Effector memory CD4-positive, alpha-beta T cell (primary cell): ENCODE measurements around the gene SPIRE1.

Source experiments
- DNase-seq, 3 donors: peaks; one replicate each; pipeline ENCODE4 v3.0.0-alpha.2; 2020
- H3K27ac ChIP-seq: 2 replicates; pipeline ENCODE4 v1.7.0; 2013; ENCODE audit warnings: mild to moderate bottlenecking, low read length, moderate library complexity; ENCODE audit not compliant: insufficient read depth, poor library complexity, severe bottlenecking
- H3K27me3 ChIP-seq: replicated peaks from 2 replicates; pipeline ENCODE4 v1.7.0; 2013; ENCODE audit warnings: mild to moderate bottlenecking, low read length; ENCODE audit not compliant: insufficient read depth, control insufficient read depth, poor library complexity, severe bottlenecking
- H3K36me3 ChIP-seq: 2 replicates; pipeline ENCODE4 v1.7.0; 2013; ENCODE audit warnings: mild to moderate bottlenecking, low read length, moderate library complexity; ENCODE audit not compliant: control insufficient read depth, insufficient read depth
- H3K4me1 ChIP-seq: 2 replicates; pipeline ENCODE4 v1.7.0; 2013; ENCODE audit warnings: low read length, mild to moderate bottlenecking; ENCODE audit not compliant: control insufficient read depth, insufficient read depth, poor library complexity, severe bottlenecking
- H3K4me3 ChIP-seq: 2 replicates; pipeline ENCODE4 v1.7.0; 2013; ENCODE audit warnings: low read length, low read depth, mild to moderate bottlenecking; ENCODE audit not compliant: insufficient read depth, poor library complexity, severe bottlenecking
- H3K9me3 ChIP-seq: 2 replicates; pipeline ENCODE4 v1.7.0; 2013; ENCODE audit warnings: mild to moderate bottlenecking, low read length, moderate library complexity; ENCODE audit not compliant: control insufficient read depth

The SPIRE1 gene

GRCh38 chr18:12534820-12535219 lies 123.1 kb downstream of the SPIRE1 start:
- DNase-seq, result no peak
- no peaks in the 10 kb centered on the region for H3K4me1 ChIP-seq
- H3K27me3 ChIP-seq, result no peaks in the 10 kb centered on the region
- H3K27ac ChIP-seq, result no peak overlapping the region
- no peaks in the 10 kb centered on the region for H3K9me3 ChIP-seq
- no peaks in the 10 kb centered on the region for H3K36me3 ChIP-seq
- no peak overlapping the region for H3K4me3 ChIP-seq

- Histone ChIP-seq H3K36me3 (no peaks in the 10 kb centered on the region), H3K27me3 (no peaks in the 10 kb centered on the region), H3K9me3 (no peaks in the 10 kb centered on the region), H3K4me3 (no peak overlapping the region), H3K27ac (no peak overlapping the region), H3K4me1 (no peaks in the 10 kb centered on the region)
- DNase-seq, result no peak
These were observed 125.2 kb downstream of the SPIRE1 start for GRCh38 chr18:12532661-12533060.

- Histone ChIP-seq H3K4me3 (no peak overlapping the region), H3K9me3 (no peaks in the 10 kb centered on the region), H3K36me3 (no peaks in the 10 kb centered on the region), H3K4me1 (no peaks in the 10 kb centered on the region), H3K27me3 (no peaks in the 10 kb centered on the region), H3K27ac (no peak overlapping the region)
- no peak for DNase-seq
These were observed 126.2 kb downstream of the SPIRE1 start for GRCh38 chr18:12531749-12532148.

- H3K4me1 ChIP-seq, result no peaks in the 10 kb centered on the region
These were observed 137.4 kb downstream of the SPIRE1 start for GRCh38 chr18:12520442-12520992.

GRCh38 chr18:12518832-12519531 lies 138.9 kb downstream of the SPIRE1 start:
- no peaks in the 10 kb centered on the region for H3K27me3 ChIP-seq

More at GRCh38 chr18:12520442-12520992, 137.4 kb downstream of the SPIRE1 start:
- Histone ChIP-seq H3K4me3 (no peak overlapping the region), H3K27me3 (no peaks in the 10 kb centered on the region), H3K9me3 (no peaks in the 10 kb centered on the region), H3K36me3 (no peaks in the 10 kb centered on the region), H3K27ac (no peak overlapping the region)
- DNase-seq, result no peak

GRCh38 chr18:12518326-12518725 lies 139.6 kb downstream of the SPIRE1 start:
- no peaks in the 10 kb centered on the region for H3K4me1 ChIP-seq
- no peaks in the 10 kb centered on the region for H3K27me3 ChIP-seq
- H3K4me3 ChIP-seq, result no peak overlapping the region
- no peaks in the 10 kb centered on the region for H3K9me3 ChIP-seq
- no peak for DNase-seq
- no peaks in the 10 kb centered on the region for H3K36me3 ChIP-seq
- H3K27ac ChIP-seq, result no peak overlapping the region

More at GRCh38 chr18:12518832-12519531, 138.9 kb downstream of the SPIRE1 start:
- Histone ChIP-seq H3K36me3 (no peaks in the 10 kb centered on the region), H3K4me1 (no peaks in the 10 kb centered on the region), H3K27ac (no peak overlapping the region), H3K4me3 (no peak overlapping the region), H3K9me3 (no peaks in the 10 kb centered on the region)
- no peak for DNase-seq

- H3K4me1 ChIP-seq, result no peaks in the 10 kb centered on the region
- H3K27ac ChIP-seq, result no peak overlapping the region
- H3K9me3 ChIP-seq, result no peaks in the 10 kb centered on the region
- H3K27me3 ChIP-seq, result no peaks in the 10 kb centered on the region
- DNase-seq, result no peak
- H3K4me3 ChIP-seq, result no peak overlapping the region
- H3K36me3 ChIP-seq, result no peaks in the 10 kb centered on the region
These were observed 140.6 kb downstream of the SPIRE1 start for GRCh38 chr18:12517142-12517825.

- no peak overlapping the region for H3K27ac ChIP-seq
- DNase-seq, result no peak
- H3K4me1 ChIP-seq, result no peaks in the 10 kb centered on the region
- no peaks in the 10 kb centered on the region for H3K9me3 ChIP-seq
- H3K36me3 ChIP-seq, result no peaks in the 10 kb centered on the region
- no peaks in the 10 kb centered on the region for H3K27me3 ChIP-seq
- H3K4me3 ChIP-seq, result no peak overlapping the region
These were observed 141.8 kb downstream of the SPIRE1 start for GRCh38 chr18:12516049-12516630.

- H3K4me3 ChIP-seq, result no peak overlapping the region
- H3K27ac ChIP-seq, result no peak overlapping the region
- H3K36me3 ChIP-seq, result no peaks in the 10 kb centered on the region
- H3K4me1 ChIP-seq, result no peaks in the 10 kb centered on the region
- no peaks in the 10 kb centered on the region for H3K9me3 ChIP-seq
- H3K27me3 ChIP-seq, result no peaks in the 10 kb centered on the region
- DNase-seq, result no peak
These were observed 142.4 kb downstream of the SPIRE1 start for GRCh38 chr18:12515550-12515949.

- H3K36me3 ChIP-seq, result no peaks in the 10 kb centered on the region
- no peak for DNase-seq
These were observed 150.9 kb downstream of the SPIRE1 start for GRCh38 chr18:12507007-12507406.

More at GRCh38 chr18:12507007-12507406, 150.9 kb downstream of the SPIRE1 start:
- Histone ChIP-seq H3K27ac (no peak overlapping the region), H3K4me1 (no peaks in the 10 kb centered on the region), H3K27me3 (no peaks in the 10 kb centered on the region), H3K4me3 (no peak overlapping the region), H3K9me3 (no peaks in the 10 kb centered on the region)
